Measurements from ENCODE around the gene RIT2.

DNA sequence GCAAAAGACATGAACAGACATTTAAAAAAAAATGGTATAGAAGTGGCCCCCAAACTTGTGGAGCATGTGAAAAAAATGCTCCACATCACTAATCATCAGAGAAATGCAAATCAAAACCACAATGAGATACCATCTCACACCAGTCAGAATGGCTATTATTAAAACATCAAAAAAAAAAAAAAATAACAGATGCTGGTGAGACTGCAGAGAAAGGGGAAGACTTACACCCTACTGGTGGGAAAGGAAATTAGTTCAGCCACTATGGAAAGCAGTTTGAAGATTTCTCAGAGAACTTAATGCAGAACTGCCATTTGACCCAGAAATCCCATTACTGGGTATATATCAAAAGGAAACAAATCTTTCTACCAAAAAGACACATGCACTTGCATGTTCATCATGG is 164.8 kb downstream of the RIT2 start:
- TF ChIP-seq, protein P1, sequence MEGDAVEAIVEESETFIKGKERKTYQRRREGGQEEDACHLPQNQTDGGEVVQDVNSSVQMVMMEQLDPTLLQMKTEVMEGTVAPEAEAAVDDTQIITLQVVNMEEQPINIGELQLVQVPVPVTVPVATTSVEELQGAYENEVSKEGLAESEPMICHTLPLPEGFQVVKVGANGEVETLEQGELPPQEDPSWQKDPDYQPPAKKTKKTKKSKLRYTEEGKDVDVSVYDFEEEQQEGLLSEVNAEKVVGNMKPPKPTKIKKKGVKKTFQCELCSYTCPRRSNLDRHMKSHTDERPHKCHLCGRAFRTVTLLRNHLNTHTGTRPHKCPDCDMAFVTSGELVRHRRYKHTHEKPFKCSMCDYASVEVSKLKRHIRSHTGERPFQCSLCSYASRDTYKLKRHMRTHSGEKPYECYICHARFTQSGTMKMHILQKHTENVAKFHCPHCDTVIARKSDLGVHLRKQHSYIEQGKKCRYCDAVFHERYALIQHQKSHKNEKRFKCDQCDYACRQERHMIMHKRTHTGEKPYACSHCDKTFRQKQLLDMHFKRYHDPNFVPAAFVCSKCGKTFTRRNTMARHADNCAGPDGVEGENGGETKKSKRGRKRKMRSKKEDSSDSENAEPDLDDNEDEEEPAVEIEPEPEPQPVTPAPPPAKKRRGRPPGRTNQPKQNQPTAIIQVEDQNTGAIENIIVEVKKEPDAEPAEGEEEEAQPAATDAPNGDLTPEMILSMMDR (conservative IDR thresholded peaks at IDR 0.05): no peak
- TF ChIP-seq EZH2 (IDR thresholded peaks at IDR 0.05; ENCODE audit: low read depth): no peak
